Kidney (tissue), 14 donors: ENCODE data around the gene RAD51B. TPM values are rescaled to one million over a fixed set of nuclear protein-coding genes. Genes with fewer than 3 reads are reported as not detected.

Experiments used
- DNase-seq, 5 donors: peaks; one replicate each; pipeline ENCODE4 v3.0.0-alpha.2; 2013 to 2020
- FAIRE-seq: peaks from 2 replicates; lab custom pipeline; 2012; peaks lifted over from hg19 to GRCh38; lab: Jason Lieb, UNC
- H3K27ac ChIP-seq, 2 donors: one replicate each; pipeline ENCODE4 v1.7.0; 2013; ENCODE audit warnings: low read depth in 2 of 2, low read length in 2 of 2, inconsistent platforms in 1 of 2
- H3K27me3 ChIP-seq: one replicate; pipeline ENCODE4 v1.7.1; 2013; ENCODE audit warnings: low read length, inconsistent platforms; ENCODE audit not compliant: control insufficient read depth, insufficient read depth
- H3K36me3 ChIP-seq, 3 donors: one replicate each; pipeline versions ENCODE4 v1.7.0 to v1.7.1; 2013; ENCODE audit warnings: low read length in 3 of 3, control low read depth in 1 of 3, inconsistent platforms in 1 of 3; ENCODE audit not compliant: insufficient read depth in 3 of 3, control insufficient read depth in 2 of 3
- H3K4me1 ChIP-seq, 3 donors: one replicate each; pipeline versions ENCODE4 v1.7.0 to v1.7.1; 2013; ENCODE audit warnings: low read length in 3 of 3, inconsistent platforms in 1 of 3, low read depth in 1 of 3; ENCODE audit not compliant: control insufficient read depth in 2 of 3, insufficient read depth in 2 of 3
- H3K4me3 ChIP-seq, 3 donors: one replicate each; pipeline versions ENCODE4 v1.7.0 to v1.8.1; 2013; ENCODE audit warnings: low read length in 3 of 3, control low read depth in 1 of 3, inconsistent platforms in 1 of 3
- H3K9ac ChIP-seq, 3 donors: one replicate each; pipeline versions ENCODE4 v1.7.0 to v1.7.1; 2013; ENCODE audit warnings: low read length in 3 of 3, control low read depth in 1 of 3, inconsistent platforms in 1 of 3
- H3K9me3 ChIP-seq, 3 donors: one replicate each; pipeline versions ENCODE4 v1.7.0 to v1.7.1; 2013; ENCODE audit warnings: low read length in 3 of 3, control low read depth in 1 of 3, inconsistent platforms in 1 of 3; ENCODE audit not compliant: control insufficient read depth in 2 of 3, insufficient read depth in 1 of 3
- CTCF ChIP-seq: IDR thresholded peaks from 3 replicates; pipeline ENCODE4 v1.5.1; 2012; ENCODE audit warnings: mild to moderate bottlenecking, moderate library complexity, borderline replicate concordance; ENCODE audit not compliant: insufficient read depth; ENCODE audit errors: extremely low read depth
- intact Hi-C: fragments of 100-400 bp; cut with DNase I; formaldehyde crosslinking; loops from one replicate; pipeline ENCODE4 v1.11.1; 2022
- polyA plus RNA-seq: library from polyadenylated mRNA; stranded (reverse); fragments of 350-450 nt; fragmentation: Illumina TruSeq; extraction: RNeasy Lipid Tissue Mini Kit (QIAGEN cat#74804); gene quantifications from one replicate; pipeline ENCODE4 v1.2.3, GENCODE V29; 2014; ENCODE audit warnings: low read depth, low replicate concordance; ENCODE audit not compliant: insufficient read depth
- total RNA-seq: library from RNA; stranded (reverse); fragmentation: NEBNext Ultra II Directional; extraction: Animal tissue kit (Norgen Biotek cat#: 25700); gene quantifications from one replicate; pipeline ENCODE4 v1.2.1, GENCODE V29; 2021
- donor health status: control.
- donor health status: control.
- donor health status: control.
- donor health status: control.
- donor health status: control.
- donor health status: DM: yes; HTN: yes; CAD: no.
- donor health status: Normal renal cell carcinoma (clear cell type).

RAD51B gene
- total and polyA plus RNA-seq, 2 donors from 2014 or later: 6.9 to 18.0 TPM

GRCh38 chr14:68630081-68630571, 810.5 kb downstream of the RAD51B start:
- Histone ChIP-seq H3K27ac (no peak overlapping the region), H3K4me3 (no peak overlapping the region), H3K4me1 (peaks cover 11 to 23% (median 13%) of the 10 kb centered on the region in 3 donors), H3K27me3 (no peaks in the 10 kb centered on the region), H3K36me3 (no peaks in the 10 kb centered on the region), H3K9me3 (no peaks in the 10 kb centered on the region), H3K9ac (no peak overlapping the region)
- intact Hi-C loops: no loop called here
- FAIRE-seq (no peak), DNase-seq (peak in 4 of 5 donors; percentile 56 to 77 (median 62))
- TF ChIP-seq CTCF: no peak

GRCh38 chr14:68630611-68631393, 811.2 kb downstream of the RAD51B start:
- no peak overlapping the region for H3K4me3 ChIP-seq
- no peaks in the 10 kb centered on the region for H3K36me3 ChIP-seq
- peaks cover 11 to 23% (median 13%) of the 10 kb centered on the region in 3 donors for H3K4me1 ChIP-seq
- H3K27me3 ChIP-seq: no peaks in the 10 kb centered on the region
- DNase-seq: no peak
- no peak overlapping the region for H3K9ac ChIP-seq
- no peak for FAIRE-seq
- TF ChIP-seq CTCF: no peak
- no peaks in the 10 kb centered on the region for H3K9me3 ChIP-seq
- intact Hi-C loops: no loop called here
- no peak overlapping the region for H3K27ac ChIP-seq

- no peaks in the 10 kb centered on the region for H3K36me3 ChIP-seq
- no peak overlapping the region for H3K27ac ChIP-seq
- no peak for FAIRE-seq
- no peaks in the 10 kb centered on the region for H3K9me3 ChIP-seq
- no peak for TF ChIP-seq CTCF
- peaks cover 11 to 23% (median 13%) of the 10 kb centered on the region in 3 donors for H3K4me1 ChIP-seq
- intact Hi-C loops: no loop called here
- DNase-seq: peak in 1 of 5 donors; percentile 33
- no peak overlapping the region for H3K4me3 ChIP-seq
- H3K27me3 ChIP-seq: no peaks in the 10 kb centered on the region
- H3K9ac ChIP-seq: no peak overlapping the region
Observed at GRCh38 chr14:68631394-68632053, 811.9 kb downstream of the RAD51B start.
